Upper lobe of left lung (tissue), 4 donors: ENCODE results near the gene GNAI2.

Experiments used
- CTCF ChIP-seq, 6 experiments: fragments of 450-650 bp in 4 of 6; fragments of 200-600 bp in 2 of 6; sonication (generic) in 2 of 6; IDR thresholded peaks; one replicate each; pipeline ENCODE4 v1.5.1; 2016 to 2019; ENCODE audit warnings: antibody characterized with exemption in 6 of 6
- EP300 ChIP-seq, 4 donors: sonication (generic); formaldehyde crosslinking; IDR thresholded peaks; one replicate each; pipeline ENCODE4 v1.5.1; 2017; ENCODE audit warnings: antibody characterized with exemption in 4 of 4, control low read depth in 2 of 4
- POLR2A ChIP-seq, 4 donors: fragments of 450-650 bp; IDR thresholded peaks; one replicate each; pipeline ENCODE4 v1.5.1; 2016 to 2017; ENCODE audit warnings: antibody characterized with exemption in 4 of 4, mild to moderate bottlenecking in 2 of 4
- POLR2AphosphoS5 ChIP-seq, 2 donors: sonication (generic); formaldehyde crosslinking; IDR thresholded peaks; one replicate each; pipeline ENCODE4 v1.5.1; 2017; ENCODE audit warnings: antibody characterized with exemption in 2 of 2

- TF ChIP-seq CTCF (IDR thresholded peaks at IDR 0.05) (no peak), EP300 (IDR thresholded peaks at IDR 0.05) (no peak), POLR2A (IDR thresholded peaks at IDR 0.05) (no peak), POLR2AphosphoS5 (IDR thresholded peaks at IDR 0.05) (no peak)
Observed at GRCh38 chr3:50233176-50233575, 2.8 kb upstream of the GNAI2 start.
